GM18511 (cell line): Measurements from ENCODE around the gene GPA33.
A peak's percentile ranks its signal among the peaks of the same experiment; 100 is the strongest.

ENCODE experiments used
- ATAC-seq: cut with Tn5 transposase; IDR thresholded peaks from one replicate; pipeline ENCODE4 v1.9.1; 2021; ENCODE audit warnings: mild to moderate bottlenecking, moderate library complexity; ENCODE audit not compliant: unreplicated experiment

The GPA33 gene

GRCh38 chr1:167118188-167118587 is 28.0 kb upstream of the GPA33 start:
- no peak for ATAC-seq

- no peak for ATAC-seq
These were observed 27.0 kb upstream of the GPA33 start for GRCh38 chr1:167117225-167117624.

- no peak for ATAC-seq
These were observed 26.0 kb upstream of the GPA33 start for GRCh38 chr1:167116174-167116573.

GRCh38 chr1:167115655-167116054 is 25.5 kb upstream of the GPA33 start:
- ATAC-seq = no peak

- ATAC-seq = no peak
These were observed 24.5 kb upstream of the GPA33 start for GRCh38 chr1:167114725-167115124.

- no peak for ATAC-seq
These were observed 21.9 kb upstream of the GPA33 start for GRCh38 chr1:167111868-167112709.

- peak; percentile 55 for ATAC-seq
These were observed 20.4 kb upstream of the GPA33 start for GRCh38 chr1:167110586-167110985.

GRCh38 chr1:167109125-167109524 is 18.9 kb upstream of the GPA33 start:
- no peak for ATAC-seq

- no peak for ATAC-seq
These were observed 17.3 kb upstream of the GPA33 start for GRCh38 chr1:167107456-167107855.

GRCh38 chr1:167106119-167106461 is 15.9 kb upstream of the GPA33 start:
- no peak for ATAC-seq

GRCh38 chr1:167105271-167106118 is 15.3 kb upstream of the GPA33 start:
- ATAC-seq = peak; percentile 48

GRCh38 chr1:167104256-167104633 is 14.1 kb upstream of the GPA33 start:
- ATAC-seq = no peak

GRCh38 chr1:167102906-167103573 is 12.9 kb upstream of the GPA33 start:
- ATAC-seq = no peak

GRCh38 chr1:167101754-167102153 is 11.6 kb upstream of the GPA33 start:
- ATAC-seq = no peak

GRCh38 chr1:167100730-167101129 is 10.6 kb upstream of the GPA33 start:
- ATAC-seq = no peak

GRCh38 chr1:167099851-167100250 is 9.7 kb upstream of the GPA33 start:
- ATAC-seq = no peak

- ATAC-seq = no peak
These were observed 5.2 kb upstream of the GPA33 start for GRCh38 chr1:167095368-167095767.

GRCh38 chr1:167094690-167095089 is 4.5 kb upstream of the GPA33 start:
- no peak for ATAC-seq

- ATAC-seq = no peak
These were observed 3.8 kb upstream of the GPA33 start, which contains the start of gene STYXL2 for GRCh38 chr1:167093846-167094516. TSS of gene STYXL2 (plus strand) at chr1:167094075. CDS start at chr1:167094850, 775 bp downstream.

- ATAC-seq = no peak
These were observed 2.5 kb upstream of the GPA33 start for GRCh38 chr1:167092653-167093052.

GRCh38 chr1:167089939-167090313 is 251 bp downstream of the GPA33 start:
- ATAC-seq = peak; percentile 11
